Measurements from ENCODE around the gene VPS26B. TPM values are rescaled to one million over a fixed set of nuclear protein-coding genes. Genes with fewer than 3 reads are reported as not detected.
A peak's percentile ranks its signal among the peaks of the same experiment; 100 is the strongest.

VPS26B gene
- total and polyA plus RNA-seq, 3 experiments from 2014 or later, result 36.6 to 73.5 (median 36.7) TPM

GRCh38 chr11:134200688-134201087 is 23.8 kb upstream of the VPS26B start:
- H3K4me1 ChIP-seq (ENCODE audit: insufficient read depth, low read length), result no peaks in the 10 kb centered on the region
- H3K27ac ChIP-seq (ENCODE audit: low read depth, low read length), result no peak overlapping the region
- peaks cover 5 to 13% (median 7%) of the 10 kb centered on the region in 3 donors for H3K4me1 Mint-ChIP-seq
- no peak for DNase-seq
- H3K4me3 Mint-ChIP-seq, result no peak overlapping the region
- H3K9me3 Mint-ChIP-seq, result no peaks in the 10 kb centered on the region
- peaks cover 27% of the 10 kb centered on the region for H3K36me3 ChIP-seq (ENCODE audit: insufficient read depth, low read length)
- peaks cover 18 to 88% (median 28%) of the 10 kb centered on the region in 3 donors for H3K36me3 Mint-ChIP-seq
- POLR2A ChIA-PET, result no interaction called here
- CTCF ChIA-PET, result no interaction called here
- no peaks in the 10 kb centered on the region for H3K27me3 Mint-ChIP-seq
- H3K27ac Mint-ChIP-seq, result no peak overlapping the region
- no peaks in the 10 kb centered on the region for H3K27me3 ChIP-seq (ENCODE audit: insufficient read depth, low read length, poor library complexity, severe bottlenecking)
- no peak overlapping the region for H3K4me3 ChIP-seq (ENCODE audit: low read length)
- H3K9me3 ChIP-seq (ENCODE audit: low read length), result no peaks in the 10 kb centered on the region

DNA sequence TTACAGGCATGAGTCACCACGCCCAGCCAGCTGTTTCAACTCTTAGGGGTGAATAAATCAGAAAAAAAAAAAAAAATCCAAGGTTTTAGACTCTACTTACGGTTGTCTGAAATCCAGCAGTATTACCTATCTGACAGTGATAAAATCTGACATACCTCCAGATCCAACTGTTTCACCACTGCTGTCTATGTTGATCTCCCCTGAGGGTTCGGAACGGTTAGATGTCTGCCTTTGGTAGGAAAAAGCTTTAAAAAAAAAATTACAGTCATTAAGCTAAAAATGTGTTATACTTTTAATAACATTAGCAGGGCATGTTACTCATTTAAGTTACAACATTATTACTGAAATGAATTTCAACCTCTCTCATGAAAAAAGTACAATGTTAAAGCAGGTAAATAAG is 21.8 kb upstream of the VPS26B start:
- Histone ChIP-seq H3K9me3 (ENCODE audit: low read length) (no peaks in the 10 kb centered on the region), H3K27me3 (ENCODE audit: insufficient read depth, low read length, poor library complexity, severe bottlenecking) (no peaks in the 10 kb centered on the region), H3K4me1 (ENCODE audit: insufficient read depth, low read length) (no peaks in the 10 kb centered on the region), H3K36me3 (ENCODE audit: insufficient read depth, low read length) (peaks cover 27% of the 10 kb centered on the region), H3K4me3 (ENCODE audit: low read length) (no peak overlapping the region), H3K27ac (ENCODE audit: low read depth, low read length) (no peak overlapping the region)
- no peak overlapping the region for H3K4me3 Mint-ChIP-seq
- POLR2A ChIA-PET, result interaction anchor here (0.7 kb wide), 1 partner anchor 291 kb away, joined by 8 read pairs; no protein-coding TSS in a partner anchor
- CTCF ChIA-PET, result no interaction called here
- no peaks in the 10 kb centered on the region for H3K27me3 Mint-ChIP-seq
- H3K4me1 Mint-ChIP-seq, result peaks cover 0 to 7% (median 0%) of the 10 kb centered on the region in 3 donors
- peaks cover 26 to 89% (median 31%) of the 10 kb centered on the region in 3 donors for H3K36me3 Mint-ChIP-seq
- no peak for DNase-seq
- H3K9me3 Mint-ChIP-seq, result no peaks in the 10 kb centered on the region
- no peak overlapping the region for H3K27ac Mint-ChIP-seq

DNA sequence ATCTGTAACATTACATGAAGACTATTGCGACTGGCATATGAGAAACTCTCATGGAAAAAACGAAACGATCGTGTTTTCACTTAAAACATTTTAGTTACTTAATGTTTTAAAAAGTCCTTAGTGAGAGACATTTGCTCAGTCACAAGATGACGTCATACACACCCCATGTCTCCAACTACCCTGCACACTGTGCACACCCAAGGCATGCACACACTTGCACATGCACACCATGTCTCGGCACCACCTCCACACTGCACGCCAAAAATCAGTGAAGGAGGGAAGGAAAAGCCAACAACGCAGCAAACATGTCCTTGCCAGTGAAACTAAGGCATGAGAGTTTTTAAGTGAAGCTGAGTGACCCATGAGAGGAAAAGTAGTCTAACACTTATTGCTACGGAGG is 18.7 kb upstream of the VPS26B start:
- peaks cover 21 to 87% (median 32%) of the 10 kb centered on the region in 3 donors for H3K36me3 Mint-ChIP-seq
- ChIA-PET POLR2A (no interaction called here), CTCF (interaction anchor here (1.0 kb wide), 1 partner anchor 38 kb away, joined by 3 read pairs; no protein-coding TSS in a partner anchor)
- Histone ChIP-seq H3K27ac (ENCODE audit: low read depth, low read length) (no peak overlapping the region), H3K36me3 (ENCODE audit: insufficient read depth, low read length) (peaks cover 32% of the 10 kb centered on the region), H3K27me3 (ENCODE audit: insufficient read depth, low read length, poor library complexity, severe bottlenecking) (no peaks in the 10 kb centered on the region), H3K4me3 (ENCODE audit: low read length) (no peak overlapping the region), H3K4me1 (ENCODE audit: insufficient read depth, low read length) (no peaks in the 10 kb centered on the region), H3K9me3 (ENCODE audit: low read length) (no peaks in the 10 kb centered on the region)
- H3K27ac Mint-ChIP-seq, result no peak overlapping the region
- no peak overlapping the region for H3K4me3 Mint-ChIP-seq
- H3K9me3 Mint-ChIP-seq, result no peaks in the 10 kb centered on the region
- DNase-seq, result no peak
- H3K27me3 Mint-ChIP-seq, result no peaks in the 10 kb centered on the region
- peaks cover 0 to under 1% (median 0%) of the 10 kb centered on the region in 3 donors for H3K4me1 Mint-ChIP-seq

GRCh38 chr11:134206185-134206584 is 18.3 kb upstream of the VPS26B start:
- DNase-seq, result no peak
- Mint-ChIP-seq H3K27me3 (no peaks in the 10 kb centered on the region), H3K4me1 (peaks cover 0 to 1% (median 0%) of the 10 kb centered on the region in 3 donors), H3K36me3 (peaks cover 21 to 86% (median 30%) of the 10 kb centered on the region in 3 donors), H3K27ac (no peak overlapping the region), H3K4me3 (no peak overlapping the region), H3K9me3 (no peaks in the 10 kb centered on the region)
- Histone ChIP-seq H3K27ac (ENCODE audit: low read depth, low read length) (no peak overlapping the region), H3K4me3 (ENCODE audit: low read length) (no peak overlapping the region), H3K27me3 (ENCODE audit: insufficient read depth, low read length, poor library complexity, severe bottlenecking) (no peaks in the 10 kb centered on the region), H3K4me1 (ENCODE audit: insufficient read depth, low read length) (no peaks in the 10 kb centered on the region), H3K9me3 (ENCODE audit: low read length) (no peaks in the 10 kb centered on the region), H3K36me3 (ENCODE audit: insufficient read depth, low read length) (peaks cover 32% of the 10 kb centered on the region)
- CTCF ChIA-PET, result interaction anchor here (1.0 to 1.3 kb wide), 3 partner anchors 25 to 43 kb away, joined by 3 read pairs; no protein-coding TSS in a partner anchor
- POLR2A ChIA-PET, result no interaction called here

- peak; percentile 46 to 76 (median 51) for DNase-seq
- H3K27ac ChIP-seq (ENCODE audit: low read depth, low read length), result no peak overlapping the region
- peaks cover 19% of the 10 kb centered on the region for H3K36me3 ChIP-seq (ENCODE audit: insufficient read depth, low read length)
- Mint-ChIP-seq H3K36me3 (peaks cover 17 to 83% (median 30%) of the 10 kb centered on the region in 3 donors), H3K9me3 (no peaks in the 10 kb centered on the region), H3K4me3 (no peak overlapping the region), H3K4me1 (peaks cover 0 to 7% (median 5%) of the 10 kb centered on the region in 3 donors), H3K27me3 (no peaks in the 10 kb centered on the region), H3K27ac (peak overlapping the region in 2 of 8 donors; percentile 36 to 43)
- H3K9me3 ChIP-seq (ENCODE audit: low read length), result no peaks in the 10 kb centered on the region
- ChIA-PET POLR2A (interaction anchor here (1.0 kb wide), 1 partner anchor 16 kb away, joined by 3 read pairs; the partner anchor contains the start of gene NCAPD3), CTCF (interaction anchor here (0.6 to 2.4 kb wide), 20 partner anchors 11 to 290 kb away, joined by 3 to 19 read pairs (median 3); partner anchors contain the start of genes GLB1L3 and VPS26B)
- no peak overlapping the region for H3K4me3 ChIP-seq (ENCODE audit: low read length)
- H3K4me1 ChIP-seq (ENCODE audit: insufficient read depth, low read length), result no peaks in the 10 kb centered on the region
- H3K27me3 ChIP-seq (ENCODE audit: insufficient read depth, low read length, poor library complexity, severe bottlenecking), result no peaks in the 10 kb centered on the region
Observed at GRCh38 chr11:134207538-134208239, 16.8 kb upstream of the VPS26B start.

- H3K4me3 ChIP-seq (ENCODE audit: low read length), result no peak overlapping the region
- no peaks in the 10 kb centered on the region for H3K36me3 ChIP-seq (ENCODE audit: insufficient read depth, low read length)
- DNase-seq, result no peak
- ChIA-PET POLR2A (interaction anchor here (0.5 kb wide), 1 partner anchor 8 kb away, joined by 3 read pairs; the partner anchor contains the start of gene NCAPD3), CTCF (no interaction called here)
- no peak overlapping the region for H3K27ac ChIP-seq (ENCODE audit: low read depth, low read length)
- Mint-ChIP-seq H3K4me3 (no peak overlapping the region), H3K27ac (peak overlapping the region in 1 of 8 donors; percentile 41), H3K36me3 (peaks cover 0 to 62% (median 24%) of the 10 kb centered on the region in 3 donors), H3K4me1 (peaks cover 10 to 56% (median 22%) of the 10 kb centered on the region in 3 donors), H3K27me3 (no peaks in the 10 kb centered on the region), H3K9me3 (no peaks in the 10 kb centered on the region)
- no peaks in the 10 kb centered on the region for H3K4me1 ChIP-seq (ENCODE audit: insufficient read depth, low read length)
- no peaks in the 10 kb centered on the region for H3K9me3 ChIP-seq (ENCODE audit: low read length)
- no peaks in the 10 kb centered on the region for H3K27me3 ChIP-seq (ENCODE audit: insufficient read depth, low read length, poor library complexity, severe bottlenecking)
Observed at GRCh38 chr11:134215836-134216235, 8.6 kb upstream of the VPS26B start.

DNA sequence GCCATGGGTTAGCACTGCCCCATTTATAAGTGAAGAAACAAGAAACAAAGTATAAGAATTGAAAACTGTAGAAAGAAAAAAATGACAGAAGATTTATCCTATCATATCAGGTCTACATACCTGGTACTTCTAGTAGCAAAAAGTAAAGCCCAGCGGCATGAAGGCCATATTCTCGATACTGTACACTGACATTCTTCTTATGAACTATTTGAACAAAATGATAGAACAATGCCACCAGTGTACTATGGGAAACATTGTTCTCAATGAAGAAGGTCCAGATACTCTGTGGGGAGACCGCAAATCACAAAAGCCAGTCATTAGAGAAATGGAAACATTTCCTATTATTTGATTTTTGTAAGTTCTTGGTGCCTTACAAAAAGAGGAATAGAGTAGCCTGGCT is 7.7 kb upstream of the VPS26B start:
- Mint-ChIP-seq H3K27me3 (no peaks in the 10 kb centered on the region), H3K4me3 (no peak overlapping the region), H3K4me1 (peaks cover 16 to 60% (median 19%) of the 10 kb centered on the region in 3 donors), H3K27ac (peak overlapping the region in 1 of 8 donors; percentile 58), H3K36me3 (peaks cover 0 to 57% (median 22%) of the 10 kb centered on the region in 3 donors), H3K9me3 (no peaks in the 10 kb centered on the region)
- DNase-seq, result no peak
- ChIA-PET POLR2A (no interaction called here), CTCF (no interaction called here)
- Histone ChIP-seq H3K27me3 (ENCODE audit: insufficient read depth, low read length, poor library complexity, severe bottlenecking) (no peaks in the 10 kb centered on the region), H3K4me1 (ENCODE audit: insufficient read depth, low read length) (no peaks in the 10 kb centered on the region), H3K9me3 (ENCODE audit: low read length) (no peaks in the 10 kb centered on the region), H3K27ac (ENCODE audit: low read depth, low read length) (no peak overlapping the region), H3K4me3 (ENCODE audit: low read length) (no peak overlapping the region), H3K36me3 (ENCODE audit: insufficient read depth, low read length) (no peaks in the 10 kb centered on the region)

DNA sequence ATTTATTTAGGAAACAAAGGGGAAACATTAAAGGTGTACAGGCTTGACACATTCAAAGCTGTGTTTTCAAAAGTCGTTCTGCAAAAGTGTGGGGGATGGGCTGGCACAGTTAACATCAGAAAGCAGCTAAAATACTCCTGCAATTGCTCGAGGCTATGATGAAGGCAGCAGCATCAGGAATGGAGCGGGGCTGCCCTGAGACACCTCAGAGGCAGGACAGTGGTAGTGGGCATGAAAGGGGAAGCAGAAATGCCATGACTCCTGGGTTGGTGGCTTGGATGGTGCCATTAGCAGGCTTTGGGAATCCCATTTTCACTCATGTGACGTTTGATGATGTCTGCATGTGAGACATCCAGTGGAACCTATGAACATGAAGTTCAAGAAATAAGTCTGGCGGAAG is 1.4 kb upstream of the VPS26B start:
- peaks cover 0 to 5% of the 10 kb centered on the region in 2 donors for H3K27me3 Mint-ChIP-seq
- Histone ChIP-seq H3K4me3 (ENCODE audit: low read length) (peak overlapping the region; percentile 87), H3K27me3 (ENCODE audit: insufficient read depth, low read length, poor library complexity, severe bottlenecking) (no peaks in the 10 kb centered on the region), H3K4me1 (ENCODE audit: insufficient read depth, low read length) (peaks cover 32% of the 10 kb centered on the region), H3K9me3 (ENCODE audit: low read length) (no peaks in the 10 kb centered on the region), H3K27ac (ENCODE audit: low read depth, low read length) (peak overlapping the region; percentile 87), H3K36me3 (ENCODE audit: insufficient read depth, low read length) (no peaks in the 10 kb centered on the region)
- DNase-seq, result no peak
- H3K4me1 Mint-ChIP-seq, result peaks cover 52 to 70% (median 62%) of the 10 kb centered on the region in 3 donors
- H3K9me3 Mint-ChIP-seq, result no peaks in the 10 kb centered on the region
- peak overlapping the region; percentile 20 to 99 (median 91) for H3K27ac Mint-ChIP-seq
- POLR2A ChIA-PET, result interaction anchor here (0.6 to 2.9 kb wide), 6 partner anchors 7 to 186 kb away, joined by 3 to 36 read pairs (median 3); partner anchors contain the start of genes ACAD8, GLB1L3 and THYN1
- H3K36me3 Mint-ChIP-seq, result peaks cover 0 to 37% (median 11%) of the 10 kb centered on the region in 3 donors
- peak overlapping the region; percentile 92 to 99 (median 97) for H3K4me3 Mint-ChIP-seq
- CTCF ChIA-PET, result interaction anchor here (1.9 to 3.7 kb wide), 2 partner anchors 40 to 53 kb away, joined by 6 to 17 read pairs; partner anchors contain the start of gene GLB1L3

Data from CD8-positive, alpha-beta memory T cell (primary cell).